ENCODE data around the gene PKLR.
A peak's percentile ranks its signal among the peaks of the same experiment; 100 is the strongest.
"Not testable (repeated sequence)": the region's sequence is repeated elsewhere in the genome, so short reads cannot be mapped to it uniquely, and the experiment has no call there.

Gene PKLR

DNA sequence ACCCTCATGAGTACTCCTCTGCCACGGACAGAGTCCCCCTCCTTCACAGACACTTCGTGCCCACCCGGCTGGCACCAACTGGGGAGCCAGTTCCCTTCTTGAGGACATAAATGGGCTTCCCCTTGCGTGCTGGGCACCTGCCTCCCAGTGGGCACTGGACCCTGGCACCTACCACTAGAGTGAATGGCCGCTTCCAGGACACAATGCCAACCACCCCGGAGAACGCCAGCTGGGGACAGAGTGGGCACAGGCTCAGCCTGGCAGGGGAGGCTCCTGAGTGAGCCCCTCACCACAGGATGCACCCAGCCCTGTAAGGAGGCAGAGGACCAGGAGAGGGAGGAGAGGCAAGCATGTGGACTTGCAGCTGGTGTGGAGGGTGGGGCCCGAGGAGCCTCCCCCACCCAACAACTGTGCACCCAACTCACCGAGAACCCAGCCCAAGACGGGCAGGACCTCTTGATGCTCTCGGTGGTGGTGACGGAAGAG, 47.0 kb downstream of the PKLR start:
- no peak for DNase-seq

DNA sequence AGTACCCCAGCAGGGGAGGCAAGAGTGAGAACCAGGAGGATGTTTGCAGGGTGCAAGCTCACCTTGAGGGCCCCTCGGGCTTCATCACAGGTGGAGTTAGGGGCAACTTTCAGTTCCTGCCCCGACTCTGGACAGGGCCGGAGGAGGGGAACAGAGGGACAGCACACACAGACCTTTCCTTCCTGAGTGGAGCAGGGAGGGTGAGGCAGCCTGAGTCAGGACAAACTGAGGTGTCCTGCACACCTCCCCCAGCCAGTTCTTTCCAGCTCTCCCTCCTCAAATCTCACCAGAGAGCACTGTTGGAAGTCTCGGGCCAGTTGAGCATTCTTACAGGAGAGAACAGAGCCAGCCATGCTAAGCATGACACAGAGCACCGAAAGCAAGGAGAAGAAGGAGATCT, 47.4 kb downstream of the PKLR start:
- DNase-seq: no peak

DNA sequence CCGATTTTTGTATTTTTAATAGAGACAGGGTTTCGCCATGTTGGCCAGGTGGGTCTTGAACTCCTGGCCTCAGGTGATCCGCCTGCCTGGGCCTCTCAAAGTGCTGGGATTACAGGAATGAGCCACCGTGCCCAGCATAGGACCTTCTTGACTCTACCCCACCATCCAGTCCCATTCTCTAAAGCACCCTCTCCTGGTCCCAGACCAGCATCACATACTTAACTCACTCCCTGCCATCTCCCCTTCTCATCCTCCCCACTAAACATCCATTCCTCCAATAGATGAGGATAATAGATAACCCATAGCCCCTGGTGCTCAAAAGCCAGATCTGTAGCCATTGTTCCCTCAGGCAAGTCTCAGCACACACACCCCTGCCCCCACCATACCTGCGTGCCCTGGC, 48.0 kb downstream of the PKLR start:
- DNase-seq: peak; percentile 16

DNA sequence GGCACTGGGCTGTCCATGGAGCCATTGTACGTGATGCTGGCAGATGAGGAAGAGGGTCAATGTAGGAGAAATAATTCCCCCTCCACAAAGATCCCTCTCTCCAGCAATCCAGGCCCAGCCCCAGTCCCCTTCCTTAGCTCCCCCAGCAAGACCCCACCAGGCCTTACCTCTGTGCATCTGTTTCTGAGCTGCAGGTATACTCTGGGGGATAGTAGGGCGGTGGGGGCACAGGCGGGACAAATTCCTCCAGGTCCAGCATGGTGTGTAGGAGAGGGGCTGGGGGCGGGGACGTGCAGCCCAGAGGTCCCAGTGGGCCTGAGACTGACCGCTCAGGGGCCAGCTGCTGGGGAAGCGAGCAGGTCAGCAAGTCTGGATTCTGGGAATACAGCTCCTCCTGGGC, 49.7 kb downstream of the PKLR start:
- DNase-seq: no peak

DNA sequence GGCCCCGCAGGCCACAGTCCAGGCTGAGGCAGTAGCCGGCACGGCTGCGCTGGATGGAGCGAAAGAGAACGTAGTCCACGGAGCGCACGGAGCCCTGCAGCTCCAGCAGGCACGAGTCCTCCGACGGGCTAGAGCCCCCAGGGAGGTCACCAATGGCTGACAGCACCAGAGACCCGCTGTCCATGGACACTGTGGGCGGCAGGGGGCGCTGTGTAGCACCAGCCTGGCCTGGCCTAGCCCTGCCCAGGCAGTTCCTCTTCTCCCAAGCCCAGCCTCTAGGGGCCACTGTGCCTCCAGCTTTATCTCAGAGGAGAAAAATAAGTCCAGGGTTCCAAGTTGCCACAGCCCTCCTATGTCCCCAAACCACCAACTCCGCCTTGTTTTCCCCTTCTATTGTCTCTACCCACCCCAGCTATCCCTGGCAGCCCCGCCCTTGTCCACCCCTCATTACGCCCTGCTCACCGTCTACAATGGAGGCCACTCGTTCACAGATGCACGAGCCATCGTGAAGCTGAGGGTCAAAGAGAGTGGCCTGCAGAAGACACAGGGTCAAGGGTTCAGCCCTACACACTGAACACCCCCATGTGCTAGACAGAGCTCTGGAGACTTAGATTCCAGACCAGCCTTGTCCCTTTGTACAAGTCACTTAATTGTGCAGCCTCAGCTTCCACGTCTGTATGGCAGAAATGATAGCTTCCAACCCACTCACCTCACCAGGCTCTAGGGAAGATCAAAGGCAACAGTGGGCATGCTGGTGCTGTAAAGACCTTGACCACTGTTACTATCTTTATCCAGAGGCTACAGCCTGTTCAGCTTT, 50.4 kb downstream of the PKLR start:
- DNase-seq: peak; percentile 99

DNA sequence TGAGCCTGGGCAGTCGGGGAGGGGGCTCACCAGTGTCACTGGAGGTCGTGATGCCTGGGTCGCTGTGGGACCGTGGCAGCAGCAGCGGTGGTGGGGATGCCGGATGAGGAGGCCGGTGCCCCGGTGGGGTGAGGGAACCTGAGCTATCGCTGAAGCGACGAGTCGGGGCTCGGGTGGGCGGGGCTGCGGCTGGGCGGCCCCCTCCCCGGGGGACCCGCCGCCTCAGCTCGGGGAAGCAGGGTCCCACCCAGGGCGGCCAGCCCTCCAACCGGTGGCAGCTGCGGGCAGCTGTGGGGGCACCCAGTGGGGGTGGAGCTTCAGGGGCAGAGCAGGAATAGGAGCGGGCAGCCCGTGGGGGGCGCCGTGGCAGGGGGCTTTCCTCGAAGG, 51.0 kb downstream of the PKLR start:
- peak; percentile 54 for DNase-seq

DNA sequence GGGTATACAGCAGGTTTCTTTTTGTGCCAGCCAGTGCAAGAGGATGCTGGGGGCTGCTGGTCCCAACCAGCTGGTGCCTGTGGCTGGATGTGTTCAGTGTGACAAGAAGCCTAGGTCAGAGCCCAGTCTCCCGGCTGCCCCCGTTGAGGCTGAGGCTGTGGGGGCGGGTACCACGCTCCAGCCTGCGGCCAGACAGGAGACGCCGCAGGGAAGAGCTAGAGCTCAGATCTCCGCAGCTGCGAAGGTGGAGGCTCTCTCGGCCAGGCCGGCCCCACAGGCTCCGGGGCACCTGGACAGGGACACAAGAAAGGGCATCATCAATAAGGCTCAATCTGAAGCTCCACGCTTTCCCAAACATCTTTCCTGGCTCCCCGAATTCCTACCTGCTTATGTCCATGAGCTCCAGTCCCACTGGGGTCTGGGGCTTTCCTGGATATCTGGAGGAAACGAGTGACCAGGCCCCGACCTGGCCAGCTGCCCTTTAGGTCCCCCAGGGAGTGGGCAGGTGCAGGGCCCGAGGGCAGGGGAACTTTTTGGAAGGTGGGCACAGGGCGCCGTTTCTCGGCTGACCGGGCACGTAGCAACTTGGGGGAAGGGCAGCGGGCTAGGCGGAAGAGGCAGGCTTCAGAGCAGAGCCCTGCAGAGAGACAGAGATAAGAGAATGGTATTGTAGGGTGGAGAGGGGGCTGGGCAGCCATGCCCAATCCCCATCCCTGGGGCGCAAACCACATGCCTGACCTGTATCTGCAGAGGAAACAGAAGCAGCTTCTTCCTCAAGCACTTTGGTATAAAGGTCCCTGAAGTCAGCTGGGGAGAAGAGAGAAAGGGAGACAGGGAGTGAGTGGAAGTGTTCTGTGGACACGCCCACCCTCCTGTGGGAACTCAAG, 53.3 kb downstream of the PKLR start:
- peak; percentile 94 for DNase-seq

DNA sequence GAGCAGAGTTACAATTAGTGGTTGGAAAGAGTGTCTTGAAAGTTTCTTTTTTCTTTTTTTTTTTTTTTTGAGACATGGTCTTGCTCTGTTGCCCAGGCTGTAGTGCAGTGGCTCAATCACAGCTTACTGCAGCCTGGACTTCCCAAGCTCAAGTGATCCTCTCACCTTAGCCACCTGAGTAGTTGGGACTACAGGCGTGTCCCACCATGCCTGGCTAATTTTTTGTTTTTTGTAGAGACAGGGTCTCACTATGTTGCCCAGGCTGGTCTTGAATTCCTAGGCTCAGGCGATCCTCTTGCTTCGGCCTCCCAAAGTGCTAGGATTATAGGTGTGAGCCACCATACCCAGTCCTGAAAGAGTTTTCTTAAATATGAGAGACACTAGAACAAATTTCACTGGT, 54.4 kb downstream of the PKLR start:
- not testable (repeated sequence) for DNase-seq

DNA sequence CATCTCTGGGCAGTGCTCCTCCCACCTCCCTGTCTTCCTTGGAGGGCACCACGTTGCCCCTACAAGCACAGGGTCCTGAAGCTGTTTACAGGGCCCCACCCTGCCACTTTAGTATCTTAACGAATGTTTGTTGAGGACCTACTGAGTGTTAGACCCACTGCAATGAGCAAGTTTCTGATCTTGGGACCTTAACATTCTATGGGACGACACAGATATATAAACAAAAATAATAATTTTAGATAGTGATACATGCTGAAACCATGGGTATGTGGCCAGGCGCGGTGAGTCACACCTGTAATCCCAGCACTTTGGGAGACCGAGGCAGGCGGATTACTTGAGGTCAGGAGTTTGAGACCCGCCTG, 56.1 kb downstream of the PKLR start:
- no peak for DNase-seq

DNA sequence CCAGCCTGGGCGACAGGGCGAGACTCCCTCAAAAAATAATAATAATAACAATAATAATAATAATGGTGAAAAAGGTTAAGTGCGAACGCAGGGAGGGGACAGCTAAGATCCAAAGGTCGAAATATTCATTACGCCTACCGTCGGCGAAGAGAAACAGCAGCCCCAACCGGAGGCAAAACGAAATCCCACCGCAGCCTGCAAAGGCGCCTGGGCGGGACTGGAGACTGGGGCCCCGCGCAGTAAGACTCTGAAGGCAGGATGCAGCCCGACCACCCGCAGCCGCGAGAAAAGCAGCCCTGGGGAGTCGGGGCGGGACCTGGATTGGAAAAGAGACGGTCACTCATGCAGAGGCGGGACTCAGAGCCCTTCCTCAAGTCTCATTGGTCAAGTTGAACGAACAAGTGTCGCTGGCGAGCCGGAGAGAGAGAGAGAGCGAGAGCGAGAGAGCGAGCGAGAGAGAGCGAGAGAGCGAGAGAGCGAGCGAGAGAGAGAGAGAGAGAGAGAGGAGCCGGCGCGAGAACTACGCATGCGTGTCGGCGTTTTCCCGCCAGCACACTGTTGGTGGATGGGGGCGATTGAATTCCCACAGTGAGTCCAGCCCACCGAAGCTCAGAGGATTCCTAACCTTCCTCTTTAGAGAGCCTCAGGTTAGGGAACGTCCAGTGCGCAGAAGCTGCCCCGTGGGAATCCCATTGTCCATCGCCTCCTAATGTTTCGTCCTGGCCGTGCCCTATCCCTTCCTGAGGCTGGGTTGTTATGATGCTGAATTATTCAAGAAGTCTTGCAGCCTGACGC, 56.7 kb downstream of the PKLR start:
- DNase-seq: peak; percentile 100

DNA sequence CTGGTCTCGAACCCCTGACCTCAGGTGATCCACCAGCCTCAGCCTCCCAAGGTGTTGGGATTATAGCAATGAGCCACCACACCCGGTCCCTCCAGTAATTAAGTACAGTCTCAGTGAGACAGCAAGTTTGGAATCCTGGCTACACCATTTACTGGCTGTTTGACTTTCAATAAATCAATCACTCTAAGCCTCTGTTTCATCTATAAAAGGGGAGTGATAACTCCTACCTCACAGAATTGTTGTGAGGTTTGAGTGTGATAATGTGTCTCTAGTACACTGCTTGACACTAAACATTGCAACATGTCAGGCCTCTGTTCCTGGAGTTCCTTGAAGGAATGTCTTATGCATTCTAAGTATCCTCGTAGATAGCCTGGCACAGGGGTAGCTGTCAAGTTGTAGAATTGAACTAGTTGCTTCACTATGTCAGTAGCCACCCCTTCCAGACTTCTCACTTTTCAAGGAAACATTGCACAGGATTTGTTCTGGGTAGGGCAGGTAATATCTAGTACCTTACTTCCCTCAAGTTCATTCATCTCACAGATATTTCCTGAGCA, 58.4 kb downstream of the PKLR start:
- DNase-seq: no peak

DNA sequence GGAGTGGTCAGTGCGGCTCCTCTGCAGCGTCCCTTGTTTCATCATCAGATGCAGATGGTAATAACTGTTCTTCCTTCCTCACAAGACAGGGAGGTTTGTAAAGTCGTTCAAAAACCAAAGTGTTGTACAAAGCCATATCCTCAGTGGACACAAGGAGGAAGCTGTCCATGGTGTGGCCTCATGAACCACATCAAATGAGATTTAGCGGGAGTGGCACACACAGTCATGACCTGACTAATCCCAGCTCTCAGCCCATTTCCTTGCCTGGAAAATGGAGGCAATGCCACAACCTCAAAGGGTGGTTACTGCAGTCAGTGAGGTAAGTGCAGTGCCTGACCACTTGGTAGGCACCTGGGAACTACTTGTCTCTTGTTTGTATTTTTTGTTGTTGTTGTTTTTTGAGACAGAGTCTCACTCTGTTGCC, 59.4 kb downstream of the PKLR start:
- peak; percentile 66 for DNase-seq

DNA sequence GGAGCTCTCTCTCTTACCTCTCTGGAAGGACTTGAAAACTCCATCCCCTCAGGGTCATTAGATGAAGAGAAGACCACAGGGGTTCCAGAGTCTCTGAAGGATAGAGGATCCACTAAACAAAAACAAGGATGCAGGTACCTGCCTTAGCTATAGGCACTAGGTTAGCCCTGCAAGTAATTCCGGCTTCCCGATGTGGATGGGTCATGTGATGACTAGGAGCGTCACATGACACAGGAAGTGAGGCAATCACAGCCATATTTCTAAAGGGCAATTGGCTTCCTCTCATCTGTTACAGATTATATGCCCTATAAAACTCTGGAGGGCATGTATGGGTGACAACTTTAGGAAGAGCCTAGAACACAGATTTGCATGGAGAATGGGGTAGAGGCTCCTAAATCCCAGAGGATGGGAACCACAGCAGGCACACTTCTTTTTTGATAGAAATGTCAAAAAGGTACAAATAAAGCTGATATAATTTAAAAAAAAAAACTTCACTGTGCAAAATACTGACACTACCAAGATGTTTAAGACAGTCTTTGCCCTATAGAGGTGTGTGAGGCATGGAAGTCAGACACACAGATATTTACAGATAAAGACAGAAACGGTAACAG, 60.1 kb downstream of the PKLR start:
- DNase-seq: peak; percentile 96

Data from hematopoietic multipotent progenitor cell treated with erythropoietin and hydrocortisone succinate and interleukin-3 and kit ligand, for 6 days (in vitro differentiated cells).